Stimulated activated CD4-positive, alpha-beta T cell treated with anti-CD3 and anti-CD28 coated beads, TNF-alpha, amount 100 ng/mL, for 24 hours (primary cell): Measurements from ENCODE around the gene BBOF1.
"Not testable (repeated sequence)": the region's sequence is repeated elsewhere in the genome, so short reads cannot be mapped to it uniquely, and the experiment has no call there.

Experiments
- DNase-seq, 3 experiments: peaks; one replicate each; pipeline ENCODE4 v3.0.0-alpha.2; 2020; ENCODE audit warnings: low read depth in 3 of 3

The BBOF1 gene, protein sequence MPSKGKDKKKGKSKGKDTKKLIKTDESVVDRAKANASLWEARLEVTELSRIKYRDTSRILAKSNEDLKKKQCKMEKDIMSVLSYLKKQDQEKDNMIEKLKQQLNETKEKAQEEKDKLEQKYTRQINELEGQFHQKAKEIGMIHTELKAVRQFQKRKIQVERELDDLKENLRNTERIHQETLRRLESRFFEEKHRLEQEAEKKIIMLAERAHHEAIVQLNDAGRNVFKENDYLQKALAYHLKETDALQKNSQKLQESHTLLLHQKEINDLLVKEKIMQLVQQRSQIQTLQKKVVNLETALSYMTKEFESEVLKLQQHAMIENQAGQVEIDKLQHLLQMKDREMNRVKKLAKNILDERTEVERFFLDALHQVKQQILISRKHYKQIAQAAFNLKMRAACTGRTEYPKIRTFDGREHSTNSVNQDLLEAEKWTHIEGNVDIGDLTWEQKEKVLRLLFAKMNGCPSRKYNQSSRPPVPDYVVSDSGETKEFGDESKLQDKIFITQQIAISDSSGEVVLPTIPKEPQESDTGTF

GRCh38 chr14:74018586-74019407 is at the start of gene BBOF1, which contains the start of gene ENTPD5:
BBOF1 (plus strand) TSS chr14:74019349; CDS start chr14:74019479, 130 bp downstream.
ENTPD5 (minus strand) TSS chr14:74019288; CDS start chr14:73988102, 31,186 bp downstream.
- peak; percentile 66 to 81 (median 72) for DNase-seq

DNA sequence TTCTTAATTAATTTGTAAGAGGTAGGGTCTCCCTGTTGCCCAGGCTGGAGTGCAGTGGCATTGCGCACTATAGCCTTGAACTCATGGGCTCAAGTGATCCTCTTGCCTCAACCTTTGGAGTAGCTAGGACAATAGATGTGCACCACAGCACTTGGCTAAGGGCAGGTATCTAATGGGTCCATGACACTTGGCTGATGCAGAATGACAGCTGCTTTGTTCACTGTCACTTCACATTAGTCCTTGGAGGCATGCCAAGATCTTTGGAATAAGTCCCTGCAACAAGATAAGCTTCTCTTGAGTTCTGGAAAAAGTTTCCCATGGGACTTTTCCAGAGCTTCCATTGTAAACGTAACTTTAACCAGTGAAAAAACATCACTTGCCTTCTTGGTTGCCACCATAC is 45.7 kb upstream of the BBOF1 start:
- no peak for DNase-seq

GRCh38 chr14:73976125-73976524 is 43.0 kb upstream of the BBOF1 start:
- no peak for DNase-seq

DNA sequence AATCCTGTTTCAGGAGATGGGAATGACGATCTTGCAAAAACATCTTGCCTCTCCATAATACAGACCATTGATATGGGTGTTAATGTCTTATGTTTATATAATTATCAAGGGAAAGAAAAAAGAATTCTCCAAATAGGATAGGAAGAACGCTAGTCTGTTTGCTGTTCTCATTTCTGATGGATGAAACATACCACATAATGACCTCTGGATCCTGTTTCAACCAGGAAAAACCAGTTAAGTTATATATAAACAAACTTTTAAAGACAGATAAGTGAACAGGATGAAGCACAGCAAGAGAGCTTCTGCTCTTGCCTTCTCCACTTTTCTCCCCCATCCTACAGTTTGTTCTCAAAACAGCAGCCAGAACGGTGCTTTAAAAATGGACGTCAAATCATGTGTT is 41.3 kb upstream of the BBOF1 start:
- no peak for DNase-seq

DNA sequence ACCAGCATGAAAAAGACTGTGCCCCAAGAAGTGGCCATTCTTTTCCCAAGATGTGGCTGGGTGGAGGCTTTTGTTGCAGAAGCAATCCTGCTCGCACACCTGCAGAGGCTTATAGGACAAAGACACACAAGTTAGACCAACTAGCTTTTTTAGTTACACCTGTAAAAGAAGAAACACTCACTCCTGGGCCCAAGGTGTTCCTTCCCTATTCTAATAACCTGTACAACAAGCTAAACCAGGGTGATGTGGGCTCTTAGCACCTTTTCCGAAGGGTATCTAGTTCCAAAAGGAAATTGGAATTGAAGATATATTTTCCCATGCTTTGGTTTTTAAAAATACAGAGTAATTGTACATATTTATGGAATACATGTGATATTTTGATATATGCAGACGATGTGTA is 31.1 kb upstream of the BBOF1 start:
- DNase-seq: no peak

DNA sequence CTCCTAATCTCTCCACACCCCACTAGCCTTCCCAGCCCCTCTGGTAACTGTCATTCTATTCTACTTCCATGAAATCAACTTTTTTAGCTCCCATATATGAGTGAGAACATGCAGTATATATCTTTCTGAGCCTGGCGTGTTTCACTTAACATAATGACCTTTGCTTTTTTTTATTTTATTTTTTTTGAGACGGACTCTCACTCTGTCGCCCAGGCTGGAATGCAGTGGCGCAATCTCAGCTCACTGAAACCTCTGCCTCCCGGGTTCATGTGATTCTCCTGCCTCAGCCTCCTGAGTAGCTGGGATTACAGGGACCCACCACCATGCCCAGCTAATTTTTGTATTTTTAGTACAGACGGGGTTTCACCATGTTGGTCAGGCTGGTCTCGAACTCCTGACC is 30.5 kb upstream of the BBOF1 start:
- DNase-seq: not testable (repeated sequence)

GRCh38 chr14:73991092-73991491 is 28.1 kb upstream of the BBOF1 start:
- no peak for DNase-seq

DNA sequence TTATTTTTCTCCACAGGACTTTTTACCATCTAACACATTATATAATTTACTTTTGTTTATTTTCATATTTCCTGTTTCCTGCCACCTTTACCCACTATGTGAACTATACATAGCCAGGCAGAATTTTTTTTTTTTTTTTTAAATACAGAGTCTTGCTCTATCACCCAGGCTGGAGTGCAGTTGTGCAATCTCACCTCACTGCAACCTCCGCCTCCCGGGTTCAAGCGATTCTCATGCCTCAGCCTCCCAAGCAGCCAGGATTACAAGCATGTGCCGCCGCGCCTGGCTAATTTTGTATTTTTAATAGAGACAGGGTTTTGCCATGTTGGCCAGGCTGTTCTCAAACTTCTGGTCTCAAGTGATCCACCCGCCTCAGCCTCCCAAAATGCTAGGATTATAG is 24.2 kb upstream of the BBOF1 start:
- DNase-seq: not testable (repeated sequence)

DNA sequence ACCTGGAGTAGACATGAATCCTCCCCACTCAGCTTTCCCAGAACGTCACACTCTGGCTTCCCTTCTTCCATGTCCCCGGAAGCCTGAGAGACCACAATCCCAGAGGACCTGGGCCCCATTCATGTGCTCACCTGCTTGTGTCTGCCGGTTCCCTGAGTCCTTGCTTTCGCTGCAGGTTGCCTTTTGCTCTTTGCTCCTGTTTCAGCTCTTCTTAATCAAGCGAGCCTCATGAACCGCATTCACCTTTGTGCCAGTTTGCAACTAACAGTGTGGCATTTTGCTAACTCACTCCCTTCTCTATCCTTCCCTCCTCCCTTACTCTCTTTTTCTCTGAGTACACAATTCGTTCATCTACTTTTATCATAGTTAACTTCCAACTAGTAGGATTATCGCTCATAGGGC is 23.2 kb upstream of the BBOF1 start:
- DNase-seq: no peak

GRCh38 chr14:73996731-73997107 is 22.4 kb upstream of the BBOF1 start:
- no peak for DNase-seq

DNA sequence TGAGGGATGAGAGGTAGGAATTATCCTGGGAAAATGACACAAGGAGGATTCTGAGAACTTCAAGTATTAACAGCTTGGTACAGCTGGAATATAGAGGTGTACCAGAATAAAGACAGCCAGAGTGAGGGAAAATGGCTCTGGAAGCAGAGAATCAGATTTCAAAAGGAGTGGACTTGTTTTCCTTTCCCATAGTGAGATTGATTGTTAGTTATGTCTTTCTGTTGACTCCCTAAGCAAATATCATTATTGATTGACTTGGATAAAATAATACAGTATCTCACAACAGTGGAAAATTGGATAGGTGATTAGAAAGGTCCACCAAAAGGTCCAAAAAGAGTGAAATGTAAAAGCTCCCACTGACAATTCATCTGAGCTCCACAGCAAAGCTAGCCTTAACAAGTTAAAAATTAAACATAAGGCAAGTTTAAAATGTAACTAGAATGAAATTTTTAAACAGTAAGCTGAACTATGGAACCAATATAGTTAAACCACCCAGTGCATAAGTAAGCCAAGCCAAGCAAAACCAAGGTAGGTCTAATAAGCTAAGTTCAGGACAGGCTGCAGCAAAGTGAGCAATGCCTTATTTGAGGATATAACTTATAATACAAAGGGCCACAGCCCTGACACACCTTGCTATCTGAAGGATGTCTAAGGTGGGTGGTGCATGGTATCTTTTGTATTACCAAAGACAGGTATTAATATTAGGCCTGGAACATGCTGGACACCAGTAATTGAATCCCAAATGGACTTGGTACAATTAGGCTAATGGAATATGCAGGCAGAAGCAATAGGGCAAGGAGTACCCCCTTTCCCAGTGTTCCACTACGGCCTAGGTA is 21.8 kb upstream of the BBOF1 start:
- DNase-seq: no peak

- no peak for DNase-seq
These were observed 21.2 kb upstream of the BBOF1 start for GRCh38 chr14:73997944-73998447.

DNA sequence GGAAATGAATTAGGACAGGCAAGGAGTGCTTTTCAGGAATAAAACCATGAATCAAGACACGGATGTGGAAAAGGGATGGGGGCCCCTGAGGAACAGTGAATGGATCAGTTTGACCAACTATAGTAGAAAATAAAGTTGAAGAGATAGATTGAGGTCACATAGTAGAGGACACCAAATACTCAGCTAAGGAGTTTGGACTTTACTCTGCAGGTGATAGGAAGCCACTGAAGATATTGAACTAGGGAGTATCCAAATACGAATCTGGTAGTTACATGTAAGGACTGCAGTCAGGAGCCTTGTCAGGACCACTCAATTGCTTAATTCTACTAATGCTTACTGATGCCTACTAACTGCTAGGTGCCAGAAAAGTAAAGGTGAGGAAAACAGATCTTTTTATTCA is 20.4 kb upstream of the BBOF1 start:
- no peak for DNase-seq

- not testable (repeated sequence) for DNase-seq
These were observed 13.5 kb upstream of the BBOF1 start for GRCh38 chr14:74005664-74006063.

DNA sequence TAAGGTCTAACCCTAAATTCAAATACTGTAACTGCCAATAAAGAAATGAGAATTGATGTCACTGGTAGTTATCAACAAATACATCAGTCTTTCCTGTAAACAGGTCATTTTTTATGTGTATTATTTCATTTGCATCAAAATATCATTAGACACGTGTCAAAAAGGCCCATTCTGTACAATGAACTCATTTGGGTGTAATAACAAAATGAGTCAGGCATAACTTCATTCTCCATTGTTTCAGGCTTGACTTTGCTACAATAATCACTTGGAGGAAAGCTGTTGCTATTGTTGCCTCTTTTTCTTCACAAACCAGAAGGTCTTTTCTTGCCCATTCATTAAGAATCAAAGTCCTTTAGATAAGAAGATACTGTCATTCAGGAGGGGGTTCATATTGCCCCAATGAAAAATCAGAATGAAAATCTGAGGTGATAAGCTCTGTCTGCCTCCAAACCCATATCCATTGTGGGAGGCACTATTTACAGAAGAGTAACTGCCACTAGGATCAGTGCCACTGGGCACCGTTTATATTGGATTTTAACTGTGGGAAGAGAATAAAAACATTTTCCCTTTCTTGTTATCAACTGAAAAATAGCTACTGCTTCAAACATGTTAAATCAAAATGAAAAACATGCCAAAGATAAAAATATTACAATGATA is 10.2 kb upstream of the BBOF1 start:
- DNase-seq: no peak

GRCh38 chr14:74014299-74014698 is 4.8 kb upstream of the BBOF1 start:
- DNase-seq: no peak

- DNase-seq: no peak
These were observed 4.0 kb upstream of the BBOF1 start for GRCh38 chr14:74015176-74015575.

GRCh38 chr14:74015963-74016362 is 3.2 kb upstream of the BBOF1 start:
- DNase-seq: no peak

GRCh38 chr14:74018174-74018585 is 969 bp upstream of the BBOF1 start:
- no peak for DNase-seq

- no peak for DNase-seq
These were observed 424 bp downstream of the BBOF1 start for GRCh38 chr14:74019408-74020137.
